ENCODE results near the gene FETUB.

GRCh38 chr3:186593862-186594261 lies 46.3 kb upstream of the FETUB start:
- TF ChIP-seq CTCF (IDR thresholded peaks at IDR 0.05) = no peak
- no peak for TF ChIP-seq EZH2 (IDR thresholded peaks at IDR 0.05; ENCODE audit: borderline replicate concordance, insufficient read depth, low read depth, low read length, poor library complexity, severe bottlenecking)
